HCT116 (cell line): ENCODE data around the gene FAM13A.

Experiments
- EZH2 ChIP-seq: fragments of 200-600 bp; sonication (generic); IDR thresholded peaks from 2 replicates; pipeline ENCODE4 v1.6.1; 2017; ENCODE audit warnings: antibody characterized with exemption, mixed run types
- TCF7L2 ChIP-seq: IDR thresholded peaks from 2 replicates; pipeline ENCODE4 v1.7.0; 2011; ENCODE audit warnings: borderline replicate concordance, inconsistent platforms; ENCODE audit not compliant: insufficient read depth, insufficient read length; ENCODE audit errors: extremely low read depth

DNA sequence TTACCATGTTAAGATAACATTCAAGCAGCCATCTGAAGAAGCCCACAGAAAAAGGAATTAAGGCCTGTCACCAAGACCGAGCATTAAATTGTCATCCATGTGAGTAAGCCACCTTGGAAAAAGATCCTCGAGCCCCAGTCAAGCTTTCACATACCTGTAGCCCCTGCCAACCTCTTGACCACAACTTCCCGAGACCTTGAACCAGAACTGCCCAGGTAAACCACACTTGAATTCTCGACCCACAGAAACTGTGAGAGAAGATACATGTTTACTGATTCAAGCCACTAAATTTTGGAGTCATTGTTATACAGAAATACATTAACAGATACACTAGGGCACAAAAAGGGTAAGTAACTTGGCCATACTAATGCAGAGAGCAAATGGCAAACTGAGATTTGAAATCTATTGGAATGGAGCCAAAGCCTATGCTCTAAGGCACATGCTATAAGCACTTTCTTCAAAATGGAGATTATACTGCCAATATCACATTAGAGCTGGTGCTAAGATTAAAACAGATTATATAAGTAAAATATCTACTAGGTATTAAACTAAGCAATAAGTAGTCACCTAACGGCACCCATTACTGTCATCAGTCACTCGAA is 49.5 kb downstream of the FAM13A start:
- TF ChIP-seq TCF7L2, result no peak
- TF ChIP-seq EZH2, result no peak
